Neutrophil (primary cell): ENCODE data around the gene GYG2.

Experiments used
- H3K27ac ChIP-seq: fragments of 200-600 bp; sonication (generic); 2 replicates; pipeline ENCODE4 v1.5.1; 2016; ENCODE audit warnings: mild to moderate bottlenecking, moderate library complexity
- H3K27me3 ChIP-seq: fragments of 200-600 bp; sonication (generic); 2 replicates; pipeline ENCODE4 v1.6.0; 2016; ENCODE audit warnings: mild to moderate bottlenecking
- H3K36me3 ChIP-seq: fragments of 200-600 bp; sonication (generic); 2 replicates; pipeline ENCODE4 v1.5.1; 2017
- H3K4me1 ChIP-seq, 2 experiments: fragments of 200-600 bp in 1 of 2; sonication (generic) in 1 of 2; 1 replicate in 1 of 2; 2 replicates in 1 of 2; pipeline versions ENCODE4 v1.5.1 to v1.6.1; 2013 to 2016; ENCODE audit warnings: low read depth in 1 of 2, low read length in 1 of 2, mild to moderate bottlenecking in 1 of 2, moderate library complexity in 1 of 2; ENCODE audit not compliant: control insufficient read depth in 1 of 2, insufficient read depth in 1 of 2
- H3K4me3 ChIP-seq, 2 experiments: fragments of 200-600 bp in 1 of 2; sonication (generic) in 1 of 2; 1 replicate in 1 of 2; 2 replicates in 1 of 2; pipeline ENCODE4 v1.5.1; 2013 to 2016; ENCODE audit warnings: low read depth in 1 of 2, low read length in 1 of 2, mild to moderate bottlenecking in 1 of 2, moderate library complexity in 1 of 2
- H3K9me3 ChIP-seq: fragments of 200-600 bp; sonication (generic); 2 replicates; pipeline ENCODE4 v1.5.1; 2016
- CTCF ChIP-seq: fragments of 200-600 bp; sonication (generic); IDR thresholded peaks from 2 replicates; pipeline ENCODE4 v1.5.1; 2016; ENCODE audit warnings: antibody characterized with exemption

The GYG2 gene

GRCh38 chrX:2926664-2927275 is 98.0 kb downstream of the GYG2 start:
- Histone ChIP-seq H3K9me3 (no peaks in the 10 kb centered on the region), H3K4me1 (no peaks in the 10 kb centered on the region)
- TF ChIP-seq CTCF, result no peak

GRCh38 chrX:2928191-2928582 is 99.5 kb downstream of the GYG2 start:
- Histone ChIP-seq H3K36me3 (no peaks in the 10 kb centered on the region), H3K27me3 (no peaks in the 10 kb centered on the region), H3K4me3 (peak overlapping the region; percentile 68 to 71), H3K27ac (peak overlapping the region; percentile 90), H3K9me3 (no peaks in the 10 kb centered on the region), H3K4me1 (peaks cover 4 to 5% of the 10 kb centered on the region in 2 experiments)
- TF ChIP-seq CTCF, result no peak

More at GRCh38 chrX:2926664-2927275, 98.0 kb downstream of the GYG2 start:
- peaks cover 3% of the 10 kb centered on the region for H3K36me3 ChIP-seq
- no peak overlapping the region for H3K4me3 ChIP-seq
- no peak overlapping the region for H3K27ac ChIP-seq
- no peaks in the 10 kb centered on the region for H3K27me3 ChIP-seq

- no peak for TF ChIP-seq CTCF
- Histone ChIP-seq H3K36me3 (no peaks in the 10 kb centered on the region), H3K27ac (peak within 1 kb of the TSS; percentile 90), H3K4me3 (peak within 1 kb of the TSS; percentile 68 to 71), H3K4me1 (peaks cover 10 to 11% of the 10 kb centered on the region in 2 experiments), H3K27me3 (no peaks in the 10 kb centered on the region), H3K9me3 (no peaks in the 10 kb centered on the region)
Observed at GRCh38 chrX:2928583-2929434, 100.1 kb downstream of the GYG2 start, which contains the start of gene ARSD. Gene ARSD, minus strand, starts transcription at chrX:2929339. Its CDS starts 64 bp downstream, at chrX:2929275.

- TF ChIP-seq CTCF, result no peak
- Histone ChIP-seq H3K4me3 (no peak overlapping the region), H3K36me3 (no peaks in the 10 kb centered on the region), H3K27ac (no peak overlapping the region), H3K9me3 (no peaks in the 10 kb centered on the region), H3K4me1 (peaks cover 23 to 34% of the 10 kb centered on the region in 2 experiments), H3K27me3 (no peaks in the 10 kb centered on the region)
Observed at GRCh38 chrX:2931155-2931554, 102.4 kb downstream of the GYG2 start.

GRCh38 chrX:2931612-2932011 is 102.9 kb downstream of the GYG2 start:
- no peak overlapping the region for H3K27ac ChIP-seq
- no peaks in the 10 kb centered on the region for H3K27me3 ChIP-seq
- H3K4me1 ChIP-seq, result peaks cover 23 to 34% of the 10 kb centered on the region in 2 experiments
- no peak for TF ChIP-seq CTCF
- no peaks in the 10 kb centered on the region for H3K9me3 ChIP-seq
- no peak overlapping the region for H3K4me3 ChIP-seq
- no peaks in the 10 kb centered on the region for H3K36me3 ChIP-seq
